ENCODE measurements around the gene EVL.

EVL gene

DNA sequence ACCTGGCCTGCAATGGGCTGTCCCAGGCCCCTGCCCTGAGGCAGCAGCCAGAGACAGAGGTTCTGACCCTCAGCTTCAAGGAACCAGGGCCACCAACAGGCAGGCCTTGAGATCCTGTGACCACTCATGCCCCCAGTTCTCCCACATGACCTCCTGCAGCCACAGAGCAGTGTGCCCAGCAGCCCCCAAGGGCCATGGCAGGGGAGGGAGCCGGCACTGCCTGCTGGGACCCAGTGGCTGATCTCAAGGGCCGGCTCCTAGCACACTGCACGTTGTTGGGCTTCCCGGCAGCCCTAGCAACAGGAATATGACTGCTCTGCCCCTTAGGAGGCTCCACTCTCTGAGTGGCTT is 79.4 kb downstream of the EVL start:
- no peak for TF ChIP-seq CTCF (conservative IDR thresholded peaks at IDR 0.05)
- H3K27ac ChIP-seq, result peak overlapping the region; percentile 83

DNA sequence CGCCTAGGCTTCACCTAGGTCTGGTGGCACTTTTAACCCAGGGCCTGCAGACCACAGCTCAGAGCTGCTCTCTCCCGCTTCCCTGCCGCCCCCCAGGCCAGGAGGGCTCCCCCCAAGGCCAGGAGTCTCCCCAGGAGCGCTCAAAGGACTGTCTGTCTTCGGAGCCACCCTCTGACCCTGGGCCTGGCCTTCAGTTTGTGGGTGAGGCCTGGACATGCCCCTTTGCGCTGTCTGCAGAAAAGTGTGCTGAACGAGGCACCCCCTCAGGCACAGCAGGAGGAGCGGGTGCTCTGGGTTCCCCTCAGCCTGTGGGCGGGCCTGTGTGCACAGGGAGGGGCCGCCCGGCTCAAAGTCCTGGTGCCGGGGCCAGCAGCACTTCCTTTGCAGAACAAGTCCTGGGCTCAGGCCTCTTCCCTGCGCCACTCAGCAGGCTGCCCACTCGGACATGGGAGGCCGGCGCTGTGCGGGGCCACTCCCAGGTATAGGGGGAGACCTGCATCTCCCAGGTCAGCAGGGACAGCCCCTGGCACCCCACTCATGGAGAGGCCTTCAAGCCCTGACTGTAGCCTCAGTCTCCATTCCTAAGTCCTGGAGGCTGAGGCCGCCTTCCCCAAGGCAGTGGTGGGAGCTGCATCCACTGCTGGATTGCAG is 79.9 kb downstream of the EVL start:
- no peak for TF ChIP-seq CTCF (conservative IDR thresholded peaks at IDR 0.05)
- peak overlapping the region; percentile 83 for H3K27ac ChIP-seq

DNA sequence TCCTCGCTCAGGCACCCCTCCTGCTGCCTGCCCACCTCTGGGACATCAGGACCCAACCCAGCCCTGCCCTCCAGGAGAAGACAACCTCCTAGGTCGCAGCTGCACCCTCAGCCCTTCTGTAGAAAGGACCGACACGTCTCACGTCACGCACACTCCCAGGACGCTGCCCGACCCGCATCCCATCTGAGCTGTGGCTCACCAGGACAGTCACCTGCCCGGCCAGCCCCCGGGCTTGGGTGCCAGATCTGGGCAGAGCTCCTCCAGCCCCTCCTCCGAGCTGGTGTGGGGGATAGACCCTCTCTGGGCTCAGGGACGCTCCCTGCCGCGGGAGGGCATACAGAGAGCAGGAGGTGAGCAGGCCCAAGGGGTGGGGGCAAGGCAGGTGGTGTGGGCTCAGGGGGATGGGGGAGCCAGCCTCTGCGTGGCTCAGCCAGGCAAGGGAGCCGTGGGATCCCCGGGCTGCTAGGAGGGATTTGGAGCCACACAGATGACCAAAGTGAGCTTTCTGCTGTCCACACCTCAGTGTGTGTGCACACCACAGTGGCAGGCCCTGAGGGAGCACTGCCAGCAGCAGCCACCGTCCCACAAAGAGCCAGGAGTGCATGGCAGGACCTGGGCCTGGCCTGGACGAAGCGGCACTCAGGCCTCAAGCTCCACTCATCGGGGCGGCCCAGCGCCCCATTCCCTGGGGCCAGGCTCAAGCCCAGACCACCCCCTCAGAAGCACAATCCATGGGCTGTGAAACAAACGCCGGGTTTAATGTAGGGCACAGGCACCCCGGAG is 80.7 kb downstream of the EVL start:
- TF ChIP-seq CTCF (conservative IDR thresholded peaks at IDR 0.05), result no peak
- peak overlapping the region; percentile 83 for H3K27ac ChIP-seq

- H3K27ac ChIP-seq, result peak overlapping the region; percentile 83
- no peak for TF ChIP-seq CTCF (conservative IDR thresholded peaks at IDR 0.05)
Observed at GRCh38 chr14:100146531-100147091, 81.4 kb downstream of the EVL start.

GRCh38 chr14:100147181-100147631 is 82.0 kb downstream of the EVL start:
- peak overlapping the region; percentile 83; the same call in 1 of the 2 replicates for H3K27ac ChIP-seq

DNA sequence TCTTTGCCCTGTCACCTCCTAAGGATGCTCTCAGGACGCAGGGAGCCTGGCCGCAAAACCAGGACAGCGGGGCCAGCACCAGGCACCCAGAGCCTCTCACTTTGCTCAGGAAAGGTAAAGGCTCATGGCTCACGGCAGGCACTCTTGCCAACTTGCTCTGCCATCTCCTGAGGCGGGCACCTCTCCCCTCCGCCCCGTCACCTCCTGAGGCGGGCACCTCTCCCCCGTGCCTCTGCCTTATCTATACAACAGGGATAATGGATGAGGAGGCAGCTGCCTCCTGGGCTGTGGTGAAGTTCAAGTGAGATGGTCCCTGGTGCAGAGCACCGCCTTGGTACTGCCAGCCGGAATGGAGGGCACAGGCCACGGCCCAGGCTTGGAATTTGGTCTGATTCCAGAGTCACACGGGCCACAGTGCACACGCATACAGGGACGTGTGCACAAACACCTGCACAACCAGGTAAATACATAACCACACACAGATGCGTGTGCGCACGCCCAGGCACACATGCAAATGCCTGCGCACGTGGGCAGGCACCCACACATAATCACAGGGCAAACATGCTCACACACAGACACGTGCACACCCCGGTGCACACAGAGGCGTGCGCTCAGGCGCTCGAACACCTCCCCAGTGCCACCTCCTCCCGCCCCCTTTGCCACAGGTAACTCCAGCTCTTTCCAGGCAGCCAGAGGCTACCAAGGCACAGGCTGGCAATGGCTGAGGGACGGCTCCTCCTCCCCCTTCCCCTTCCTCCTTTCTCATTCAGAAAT is 82.7 kb downstream of the EVL start:
- H3K27ac ChIP-seq, result peak overlapping the region; percentile 99
- no peak for TF ChIP-seq CTCF (conservative IDR thresholded peaks at IDR 0.05)

More at GRCh38 chr14:100147181-100147631, 82.0 kb downstream of the EVL start:
- no peak for TF ChIP-seq CTCF (conservative IDR thresholded peaks at IDR 0.05)

All from VCaP (cell line).